ENCODE data around the gene TSPYL2.

GRCh38 chrX:53122013-53122412 lies 39.8 kb downstream of the TSPYL2 start:
- no peak for TF ChIP-seq CTCF (IDR thresholded peaks at IDR 0.05; ENCODE audit: poor library complexity)
- no peak for TF ChIP-seq EZH2phosphoT487 (IDR thresholded peaks at IDR 0.05; ENCODE audit: low read depth, severe bottlenecking, unreplicated experiment)
- TF ChIP-seq EZH2 (IDR thresholded peaks at IDR 0.05; ENCODE audit: borderline replicate concordance) = no peak

Measured in hepatocyte (in vitro differentiated cells).